ENCODE results near the gene LRRC41. TPM values are rescaled to one million over a fixed set of nuclear protein-coding genes. Genes with fewer than 3 reads are reported as not detected.

LRRC41 gene
- total and polyA plus RNA-seq, 2 of the 13 experiments (the other 11 are each of a cell fraction or from before 2014, with no cell fraction given) = 48.1 to 53.6 TPM

DNA sequence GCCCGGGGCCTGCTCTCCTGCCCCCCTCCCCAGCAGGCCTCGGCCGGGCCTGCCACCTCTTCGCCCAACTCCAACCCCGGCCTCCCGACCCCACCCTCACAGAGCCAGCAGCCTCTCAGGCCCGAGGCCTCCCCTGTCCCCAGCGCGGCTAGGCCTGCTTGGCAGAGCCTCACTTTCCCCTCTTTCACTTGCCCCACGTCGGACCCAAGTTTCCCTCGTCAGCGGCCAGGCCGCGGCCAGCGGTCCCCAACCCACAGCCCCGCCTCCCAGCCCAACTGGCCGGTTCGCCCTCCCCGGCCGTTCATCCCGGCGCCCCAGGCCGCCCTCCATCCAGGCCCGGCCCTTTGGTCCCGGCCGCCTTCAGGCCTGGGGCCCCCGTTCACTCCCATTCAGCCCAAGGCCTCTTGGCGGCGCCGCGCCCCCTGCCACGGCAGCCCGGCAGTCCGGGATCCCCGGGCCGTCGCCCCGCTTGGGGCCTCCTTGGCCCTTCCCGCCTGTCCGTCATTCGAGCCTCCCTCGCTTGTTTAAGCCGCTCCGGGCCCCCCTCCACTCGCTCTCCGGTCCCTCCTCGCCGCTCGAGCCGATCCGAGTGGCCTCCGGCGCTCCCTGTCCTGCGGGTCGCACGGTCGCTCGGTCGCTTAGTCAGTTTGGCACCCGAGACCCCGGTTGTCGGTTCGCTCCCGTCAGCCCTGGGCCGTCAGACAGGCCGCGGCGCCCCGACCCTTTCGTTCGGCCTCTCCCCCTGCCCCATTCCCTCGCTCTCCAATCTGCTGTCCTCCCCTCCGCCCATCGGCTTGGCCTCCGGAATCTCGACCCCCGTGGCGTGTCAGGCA, 1.4 kb downstream of the LRRC41 start (continued):
- no peak for TF ChIP-seq SOX13 (IDR thresholded peaks at IDR 0.05)
- no peak for TF ChIP-seq SOX13 (CRISPR knock-in tag; conservative IDR thresholded peaks at IDR 0.05 in 1 of 2, IDR thresholded peaks at IDR 0.05 in 1 of 2)
- no peak for TF ChIP-seq ZNF383 (CRISPR knock-in tag; IDR thresholded peaks at IDR 0.05; ENCODE audit: borderline replicate concordance)
- TF ChIP-seq GATAD1 (CRISPR knock-in tag; IDR thresholded peaks at IDR 0.05) = no peak
- TF ChIP-seq ZNF788 (CRISPR knock-in tag; IDR thresholded peaks at IDR 0.05; ENCODE audit: borderline replicate concordance) = peak; percentile 18; the same call in 1 of the 2 replicates
- TF ChIP-seq NCOA5 (CRISPR knock-in tag; IDR thresholded peaks at IDR 0.05) = no peak
- TF ChIP-seq, protein P1, sequence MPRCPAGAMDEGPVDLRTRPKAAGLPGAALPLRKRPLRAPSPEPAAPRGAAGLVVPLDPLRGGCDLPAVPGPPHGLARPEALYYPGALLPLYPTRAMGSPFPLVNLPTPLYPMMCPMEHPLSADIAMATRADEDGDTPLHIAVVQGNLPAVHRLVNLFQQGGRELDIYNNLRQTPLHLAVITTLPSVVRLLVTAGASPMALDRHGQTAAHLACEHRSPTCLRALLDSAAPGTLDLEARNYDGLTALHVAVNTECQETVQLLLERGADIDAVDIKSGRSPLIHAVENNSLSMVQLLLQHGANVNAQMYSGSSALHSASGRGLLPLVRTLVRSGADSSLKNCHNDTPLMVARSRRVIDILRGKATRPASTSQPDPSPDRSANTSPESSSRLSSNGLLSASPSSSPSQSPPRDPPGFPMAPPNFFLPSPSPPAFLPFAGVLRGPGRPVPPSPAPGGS (CRISPR knock-in tag; IDR thresholded peaks at IDR 0.05) = peak; percentile 3; the same call in 1 of the 2 replicates
- TF ChIP-seq ZSCAN22 (CRISPR knock-in tag; IDR thresholded peaks at IDR 0.05) = 0 out of 2 replicates have a peak, but pooled peaks have one; percentile 58
- no peak for TF ChIP-seq ZNF577 (CRISPR knock-in tag; IDR thresholded peaks at IDR 0.05; ENCODE audit: borderline replicate concordance, low read depth)
- TF ChIP-seq, protein P2, sequence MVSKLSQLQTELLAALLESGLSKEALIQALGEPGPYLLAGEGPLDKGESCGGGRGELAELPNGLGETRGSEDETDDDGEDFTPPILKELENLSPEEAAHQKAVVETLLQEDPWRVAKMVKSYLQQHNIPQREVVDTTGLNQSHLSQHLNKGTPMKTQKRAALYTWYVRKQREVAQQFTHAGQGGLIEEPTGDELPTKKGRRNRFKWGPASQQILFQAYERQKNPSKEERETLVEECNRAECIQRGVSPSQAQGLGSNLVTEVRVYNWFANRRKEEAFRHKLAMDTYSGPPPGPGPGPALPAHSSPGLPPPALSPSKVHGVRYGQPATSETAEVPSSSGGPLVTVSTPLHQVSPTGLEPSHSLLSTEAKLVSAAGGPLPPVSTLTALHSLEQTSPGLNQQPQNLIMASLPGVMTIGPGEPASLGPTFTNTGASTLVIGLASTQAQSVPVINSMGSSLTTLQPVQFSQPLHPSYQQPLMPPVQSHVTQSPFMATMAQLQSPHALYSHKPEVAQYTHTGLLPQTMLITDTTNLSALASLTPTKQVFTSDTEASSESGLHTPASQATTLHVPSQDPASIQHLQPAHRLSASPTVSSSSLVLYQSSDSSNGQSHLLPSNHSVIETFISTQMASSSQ (IDR thresholded peaks at IDR 0.05; ENCODE audit: low read depth) = no peak
- TF ChIP-seq, protein P2 (CRISPR knock-in tag; IDR thresholded peaks at IDR 0.05; ENCODE audit: borderline replicate concordance) = peak; percentile 24; the same call in 1 of the 2 replicates
- 0 out of 2 replicates have a peak, but pooled peaks have one; percentile 14 for TF ChIP-seq PITX1 (CRISPR knock-in tag; IDR thresholded peaks at IDR 0.05)
- no peak for TF ChIP-seq SMARCE1 (IDR thresholded peaks at IDR 0.05; ENCODE audit: borderline replicate concordance)
- TF ChIP-seq, protein P3, sequence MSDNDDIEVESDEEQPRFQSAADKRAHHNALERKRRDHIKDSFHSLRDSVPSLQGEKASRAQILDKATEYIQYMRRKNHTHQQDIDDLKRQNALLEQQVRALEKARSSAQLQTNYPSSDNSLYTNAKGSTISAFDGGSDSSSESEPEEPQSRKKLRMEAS (IDR thresholded peaks at IDR 0.05) = no peak
- TF ChIP-seq ZNF234 (CRISPR knock-in tag; conservative IDR thresholded peaks at IDR 0.05) = 0 out of 2 replicates have a peak, but pooled peaks have one; percentile 38
